ENCODE measurements around the gene TWIST2.

DNA sequence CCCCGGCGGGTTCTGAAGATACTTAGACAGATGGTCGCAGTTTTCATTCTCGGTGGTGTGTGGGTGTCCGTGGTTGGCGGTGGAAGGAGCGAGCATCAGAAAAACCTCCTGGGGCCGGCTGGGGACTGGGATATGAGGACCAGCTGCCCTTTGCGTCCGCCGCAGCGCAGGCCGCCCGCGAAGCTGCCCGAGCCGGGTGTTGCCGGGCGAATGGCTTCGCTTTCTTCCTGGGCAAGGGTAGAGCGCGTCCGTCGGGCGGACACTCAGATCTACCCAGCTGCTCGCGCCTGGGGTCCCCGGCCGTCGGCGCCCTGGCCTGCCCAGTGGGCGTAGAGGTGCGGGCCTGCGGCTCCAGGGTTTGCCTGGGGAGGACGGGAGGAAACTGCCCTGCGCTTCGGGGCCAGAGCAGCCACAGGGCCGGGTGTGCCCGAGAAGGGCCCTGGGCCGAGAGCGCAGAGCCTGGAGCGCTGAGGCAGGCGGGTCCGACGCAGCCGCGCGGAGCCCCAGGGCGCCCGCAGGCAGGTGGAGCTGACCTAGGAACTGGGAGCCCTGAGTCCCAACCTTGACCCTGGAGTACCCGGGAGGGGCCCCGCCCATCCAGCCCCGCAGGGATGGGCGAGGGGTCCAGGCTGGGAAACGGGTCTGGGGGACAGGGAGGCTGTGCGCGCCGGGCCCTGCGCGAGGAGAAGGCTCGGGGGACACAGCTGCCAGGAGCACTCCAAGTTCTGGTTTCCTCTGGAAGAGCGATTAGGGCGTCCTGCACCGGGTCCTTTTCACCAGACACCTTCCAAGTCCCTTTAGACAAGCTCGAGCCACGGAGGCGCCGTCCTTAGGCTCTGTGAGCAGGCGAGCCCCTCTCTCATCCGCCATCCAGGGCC, 1.3 kb downstream of the TWIST2 start:
- TF ChIP-seq ZNF274 (IDR thresholded peaks at IDR 0.05; ENCODE audit: low read depth, low read length) (no peak), SUZ12 (IDR thresholded peaks at IDR 0.05; ENCODE audit: extremely low read depth, insufficient read depth, insufficient read length) (no peak)

All from NT2/D1 (cell line).